GM19023 (cell line): Measurements from ENCODE around the gene SLC14A1.
"Not testable (repeated sequence)": the region's sequence is repeated elsewhere in the genome, so short reads cannot be mapped to it uniquely, and the experiment has no call there.

Experiments used
- ATAC-seq: cut with Tn5 transposase; IDR thresholded peaks from one replicate; pipeline ENCODE4 v1.9.1; 2021; ENCODE audit warnings: mild to moderate bottlenecking, moderate library complexity; ENCODE audit not compliant: unreplicated experiment

SLC14A1 gene

GRCh38 chr18:45755934-45756333 lies 32.0 kb downstream of the SLC14A1 start:
- ATAC-seq, result no peak

- ATAC-seq, result no peak
Observed at GRCh38 chr18:45757005-45757404, 33.0 kb downstream of the SLC14A1 start.

GRCh38 chr18:45757644-45758043 lies 33.7 kb downstream of the SLC14A1 start:
- ATAC-seq, result not testable (repeated sequence)

- no peak for ATAC-seq
Observed at GRCh38 chr18:45760462-45761036, 36.6 kb downstream of the SLC14A1 start.

- ATAC-seq, result no peak
Observed at GRCh38 chr18:45761512-45762114, 37.6 kb downstream of the SLC14A1 start.

- no peak for ATAC-seq
Observed at GRCh38 chr18:45764000-45764686, 40.2 kb downstream of the SLC14A1 start.

- ATAC-seq, result no peak
Observed at GRCh38 chr18:45765796-45766195, 41.8 kb downstream of the SLC14A1 start.

- ATAC-seq, result no peak
Observed at GRCh38 chr18:45771587-45772480, 47.9 kb downstream of the SLC14A1 start.

GRCh38 chr18:45774065-45774521 lies 50.1 kb downstream of the SLC14A1 start:
- no peak for ATAC-seq

GRCh38 chr18:45775241-45775676 lies 51.3 kb downstream of the SLC14A1 start:
- peak; percentile 64 for ATAC-seq

- ATAC-seq, result no peak
Observed at GRCh38 chr18:45775743-45776142, 51.8 kb downstream of the SLC14A1 start.

- ATAC-seq, result no peak
Observed at GRCh38 chr18:45777393-45777792, 53.4 kb downstream of the SLC14A1 start.

GRCh38 chr18:45780568-45780967 lies 56.6 kb downstream of the SLC14A1 start:
- no peak for ATAC-seq

- ATAC-seq, result no peak
Observed at GRCh38 chr18:45782662-45783061, 58.7 kb downstream of the SLC14A1 start.

GRCh38 chr18:45783097-45784075 lies 59.4 kb downstream of the SLC14A1 start:
- no peak for ATAC-seq

GRCh38 chr18:45785134-45785533 lies 61.2 kb downstream of the SLC14A1 start:
- ATAC-seq, result no peak

GRCh38 chr18:45786941-45787340 lies 63.0 kb downstream of the SLC14A1 start:
- no peak for ATAC-seq

- ATAC-seq, result no peak
Observed at GRCh38 chr18:45787346-45787745, 63.4 kb downstream of the SLC14A1 start.

GRCh38 chr18:45788861-45789260 lies 64.9 kb downstream of the SLC14A1 start:
- no peak for ATAC-seq
